H1 (cell line): ENCODE data around the gene ELMOD1. TPM values are rescaled to one million over a fixed set of nuclear protein-coding genes. Genes with fewer than 3 reads are reported as not detected.

ENCODE experiments used
- CTCF ChIA-PET: fragments of 300-600 bp; sonication (Branson Sonifier 250); formaldehyde crosslinking; loops from one replicate; lab custom pipeline; 2021; ENCODE audit not compliant: partially characterized antibody; lab: Charles Lee
- POLR2A ChIA-PET: fragments of 300-600 bp; sonication (Branson Sonifier 250); formaldehyde crosslinking; loops from one replicate; lab custom pipeline; 2021; ENCODE audit warnings: inconsistent platforms; ENCODE audit not compliant: partially characterized antibody; lab: Charles Lee
- DNase-seq, 2 experiments: peaks; one replicate each; pipeline versions ENCODE4 v3.0.0 to v3.0.0-alpha.2; 2010 to 2022; ENCODE audit warnings: low spot score in 2 of 2, low read depth in 1 of 2, mixed read lengths in 1 of 2
- FAIRE-seq: peaks from 2 replicates; lab custom pipeline; 2011; peaks lifted over from hg19 to GRCh38; lab: Jason Lieb, UNC
- H2AFZ ChIP-seq: 2 replicates; pipeline ENCODE4 v1.8.1; 2012; ENCODE audit warnings: low read length, inconsistent platforms
- H2AK5ac ChIP-seq: 2 replicates; pipeline ENCODE4 v1.6.1; 2013; ENCODE audit warnings: low read depth, low read length
- H2BK120ac ChIP-seq: replicated peaks from 2 replicates; pipeline ENCODE3; 2013; ENCODE audit warnings: low read depth, low read length, inconsistent platforms
- H2BK12ac ChIP-seq: 2 replicates; pipeline ENCODE4 v1.6.1; 2013; ENCODE audit warnings: low read depth, low read length
- H2BK15ac ChIP-seq: 2 replicates; pipeline ENCODE4 v1.6.1; 2013; ENCODE audit warnings: low read length
- H2BK20ac ChIP-seq: 2 replicates; pipeline ENCODE4 v1.6.1; 2013; ENCODE audit warnings: low read length
- H2BK5ac ChIP-seq: 2 replicates; pipeline ENCODE4 v1.6.1; 2013; ENCODE audit warnings: low read depth, low read length
- H3K14ac ChIP-seq: 2 replicates; pipeline ENCODE4 v1.6.1; 2013; ENCODE audit warnings: inconsistent platforms; ENCODE audit not compliant: insufficient read length
- H3K18ac ChIP-seq: 2 replicates; pipeline ENCODE4 v1.6.1; 2013; ENCODE audit warnings: low read length; ENCODE audit errors: extremely low read depth
- H3K23ac ChIP-seq: 2 replicates; pipeline ENCODE4 v1.6.1; 2013; ENCODE audit warnings: inconsistent platforms; ENCODE audit not compliant: insufficient read length
- H3K23me2 ChIP-seq: 2 replicates; pipeline ENCODE4 v1.6.1; 2013; ENCODE audit warnings: low read depth, low read length
- H3K27ac ChIP-seq: 2 replicates; pipeline ENCODE4 v1.6.1; 2011; ENCODE audit warnings: low read depth, low read length, inconsistent platforms
- H3K27me3 ChIP-seq, 4 experiments: replicated peaks in 1 of 4; 1 replicate in 1 of 4; 2 replicates in 3 of 4; pipeline versions ENCODE4 v1.6.1 to v1.8.1; 2011 to 2013; ENCODE audit warnings: low read length in 3 of 4, mild to moderate bottlenecking in 3 of 4, inconsistent platforms in 2 of 4, mixed read lengths in 2 of 4, moderate library complexity in 1 of 4; ENCODE audit not compliant: control insufficient read depth in 3 of 4, insufficient read depth in 3 of 4; ENCODE audit errors: extremely low read depth in 1 of 4
- H3K36me3 ChIP-seq, 4 experiments: 2 replicates each; pipeline versions ENCODE4 v1.6.1 to v1.8.1; 2011 to 2013; ENCODE audit warnings: mild to moderate bottlenecking in 4 of 4, low read length in 3 of 4, moderate library complexity in 2 of 4, control low read depth in 1 of 4, inconsistent platforms in 1 of 4; ENCODE audit not compliant: insufficient read depth in 4 of 4, control insufficient read depth in 2 of 4
- H3K4ac ChIP-seq: replicated peaks from 2 replicates; pipeline ENCODE3; 2013; ENCODE audit warnings: low read length, low read depth, mixed read lengths, inconsistent platforms; ENCODE audit not compliant: insufficient read length
- H3K4me1 ChIP-seq, 4 experiments: replicated peaks in 1 of 4; 1 replicate in 1 of 4; 2 replicates in 3 of 4; pipeline versions ENCODE4 v1.6.1 to v1.8.1; 2011 to 2013; ENCODE audit warnings: low read length in 3 of 4, inconsistent platforms in 2 of 4, mixed read lengths in 1 of 4; ENCODE audit not compliant: insufficient read depth in 4 of 4, control insufficient read depth in 3 of 4
- H3K4me2 ChIP-seq, 2 experiments: 2 replicates each; pipeline versions ENCODE4 v1.6.1 to v1.8.1; 2011 to 2013; ENCODE audit warnings: low read depth in 2 of 2, low read length in 2 of 2, control low read depth in 1 of 2, inconsistent platforms in 1 of 2, mild to moderate bottlenecking in 1 of 2; ENCODE audit not compliant: insufficient read depth in 1 of 2
- H3K4me3 ChIP-seq, 4 experiments: fragments of 200-600, 300-600 bp in 1 of 4; sonication (generic), shearing (Covaris generic), sonication (Bioruptor Twin) in 1 of 4; 2 replicates each; pipeline versions ENCODE4 v1.5.1 to v1.8.1; 2011 to 2016; ENCODE audit warnings: low read length in 4 of 4, low read depth in 3 of 4, control low read depth in 2 of 4, inconsistent platforms in 2 of 4, mild to moderate bottlenecking in 2 of 4, mixed read lengths in 1 of 4, moderate library complexity in 1 of 4; ENCODE audit not compliant: insufficient read depth in 2 of 4; ENCODE audit errors: extremely low read depth in 1 of 4
- H3K56ac ChIP-seq: replicated peaks from 2 replicates; pipeline ENCODE3; 2013; ENCODE audit warnings: low read depth, mild to moderate bottlenecking, mixed read lengths, low read length, inconsistent platforms; ENCODE audit not compliant: insufficient read length
- H3K79me1 ChIP-seq: 2 replicates; pipeline ENCODE4 v1.6.1; 2013; ENCODE audit warnings: low read depth, low read length, control low read depth
- H3K79me2 ChIP-seq, 2 experiments: 2 replicates each; pipeline versions ENCODE4 v1.6.1 to v1.8.1; 2012 to 2013; ENCODE audit warnings: low read length in 2 of 2, mild to moderate bottlenecking in 2 of 2, inconsistent platforms in 1 of 2; ENCODE audit not compliant: insufficient read depth in 2 of 2, control insufficient read depth in 1 of 2
- H3K9ac ChIP-seq, 4 experiments: replicated peaks in 1 of 4; 1 replicate in 1 of 4; 2 replicates in 3 of 4; pipeline versions ENCODE4 v1.6.1 to v1.8.1; 2011 to 2013; ENCODE audit warnings: low read depth in 3 of 4, low read length in 3 of 4, control low read depth in 2 of 4, mild to moderate bottlenecking in 2 of 4, moderate library complexity in 2 of 4, inconsistent platforms in 1 of 4; ENCODE audit errors: extremely low read depth in 1 of 4
- H3K9me3 ChIP-seq, 2 experiments: 2 replicates each; pipeline versions ENCODE4 v1.6.1 to v1.8.1; 2012 to 2013; ENCODE audit warnings: mild to moderate bottlenecking in 2 of 2, moderate library complexity in 2 of 2, control low read depth in 1 of 2, inconsistent platforms in 1 of 2, low read depth in 1 of 2, low read length in 1 of 2, mixed read lengths in 1 of 2; ENCODE audit not compliant: insufficient read depth in 2 of 2
- H4K20me1 ChIP-seq, 2 experiments: replicated peaks in 1 of 2; 2 replicates each; pipeline versions ENCODE3 to v1.8.1; 2011 to 2013; ENCODE audit warnings: inconsistent platforms in 2 of 2, low read length in 2 of 2, mild to moderate bottlenecking in 1 of 2; ENCODE audit not compliant: insufficient read depth in 2 of 2, control insufficient read depth in 1 of 2
- H4K5ac ChIP-seq: 2 replicates; pipeline ENCODE4 v1.6.1; 2013; ENCODE audit warnings: low read length, low read depth, mixed read lengths, inconsistent platforms; ENCODE audit not compliant: insufficient read length
- H4K8ac ChIP-seq: 2 replicates; pipeline ENCODE4 v1.8.0; 2013; ENCODE audit warnings: mild to moderate bottlenecking, moderate library complexity, low read length, inconsistent platforms; ENCODE audit not compliant: insufficient read depth; ENCODE audit errors: extremely low read depth
- H4K91ac ChIP-seq: replicated peaks from 2 replicates; pipeline ENCODE3; 2013; ENCODE audit warnings: low read length, mixed read lengths, inconsistent platforms; ENCODE audit not compliant: insufficient read length
- KDM4A ChIP-seq: IDR thresholded peaks from one replicate; pipeline ENCODE4 v1.7.1; 2012; ENCODE audit warnings: low read depth, mild to moderate bottlenecking, moderate library complexity, low read length, inconsistent platforms; ENCODE audit not compliant: severe bottlenecking
- WGBS, 2 experiments: shearing (Covaris generic) in 1 of 2; methylation state at CpG; one replicate each; pipeline versions ENCODE4 v1.1.6 to v1.1.7; 2013 to 2015; ENCODE audit warnings: low lambda C conversion rate in 2 of 2, mixed read lengths in 2 of 2, inconsistent platforms in 1 of 2, low coverage in 1 of 2, missing lambda C conversion rate in 1 of 2; ENCODE audit not compliant: insufficient replicate concordance in 2 of 2, insufficient coverage in 1 of 2, insufficient read length in 1 of 2; ENCODE audit errors: extremely low coverage in 1 of 2, missing lambda C conversion rate in 1 of 2; 5-methylcytosine and 5-hydroxymethylcytosine counted together
- polyA plus RNA-seq, 7 experiments: library from polyadenylated mRNA; depleted of rRNA in 3 of 7; stranded (reverse) in 5 of 7; unstranded in 2 of 7; fragments of >200 nt in 5 of 7; fragments of 200-250 nt in 2 of 7; gene quantifications; 1 replicate in 5 of 7; 2 replicates in 1 of 7; 4 replicates in 1 of 7; pipeline versions ENCODE4 v1.2.1 to v1.2.3, GENCODE V29; 2011 to 2013; ENCODE audit warnings: missing spikeins in 2 of 7, mixed read lengths in 2 of 7
- total RNA-seq: library from RNA; stranded (reverse); fragmentation: NEBNext Ultra II Directional; extraction: Animal tissue kit (Norgen Biotek cat#: 25700); gene quantifications from 2 replicates; pipeline ENCODE4 v1.2.1, GENCODE V29; 2021

The ELMOD1 gene
- total and polyA plus RNA-seq, 2 of the 8 experiments (the other 6 are each of a cell fraction or from before 2014, with no cell fraction given), result 0.47 to 1.6 TPM

DNA sequence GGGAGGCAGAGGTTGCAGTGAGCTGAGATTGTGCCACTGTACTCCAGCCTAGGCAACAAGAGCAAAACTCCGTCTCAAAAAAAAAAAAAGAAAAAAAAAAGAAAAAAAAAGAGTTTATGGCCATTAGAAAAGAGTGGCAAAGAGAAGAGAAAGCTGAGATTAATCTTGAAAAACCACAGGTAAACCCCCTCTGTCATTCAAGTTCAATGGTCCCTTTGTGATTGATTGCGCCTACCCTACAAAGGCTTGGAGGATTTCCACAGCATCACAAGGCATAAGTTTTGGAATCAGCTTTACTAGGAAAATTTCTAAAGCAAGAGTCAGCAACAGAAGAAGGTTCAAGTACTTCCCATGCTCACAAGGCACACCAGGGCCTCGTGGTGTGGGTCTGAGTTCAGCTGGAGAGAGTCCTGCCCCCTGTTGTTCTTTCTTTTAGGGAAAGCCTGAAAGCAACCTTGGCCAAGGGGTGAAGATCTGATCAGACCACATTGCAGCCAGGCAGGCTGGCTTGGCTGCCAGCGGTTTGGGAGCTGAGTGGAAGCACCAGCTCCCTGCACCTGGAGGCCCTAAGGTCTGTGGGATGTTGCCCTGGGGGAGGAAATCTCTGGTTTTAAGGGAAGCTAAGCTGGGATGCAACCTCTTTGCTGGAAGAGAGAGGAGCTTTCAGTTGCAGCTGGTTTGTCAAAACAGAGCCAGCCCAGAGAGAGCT lies 79.1 kb downstream of the ELMOD1 start:
- no peaks in the 10 kb centered on the region for H3K36me3 ChIP-seq
- no peaks in the 10 kb centered on the region for H3K9me3 ChIP-seq
- FAIRE-seq (no peak), DNase-seq (no peak)
- peak overlapping the region; percentile 84; the same call in 1 of the 2 replicates for H4K8ac ChIP-seq
- ChIA-PET POLR2A (no interaction called here), CTCF (interaction anchor here (0.8 to 7.5 kb wide), 12 partner anchors 9 to 177 kb away, joined by 3 to 149 read pairs (median 4); no protein-coding TSS in a partner anchor)
- no peak overlapping the region for H2BK120ac ChIP-seq
- H3K79me1 ChIP-seq, result no peaks in the 10 kb centered on the region
- H3K23ac ChIP-seq, result no peak overlapping the region
- H3K18ac ChIP-seq, result no peak overlapping the region
- H2AFZ ChIP-seq, result peak overlapping the region; percentile 28
- no peak overlapping the region for H3K4me3 ChIP-seq
- H2BK5ac ChIP-seq, result no peak overlapping the region
- H3K27ac ChIP-seq, result no peak overlapping the region
- no peaks in the 10 kb centered on the region for H3K23me2 ChIP-seq
- H3K14ac ChIP-seq, result no peak overlapping the region
- no peak overlapping the region for H2BK20ac ChIP-seq
- no peak overlapping the region for H3K4ac ChIP-seq
- WGBS, 2 experiments, result 63% methylated on average over 3 of the region's 4 CpGs; no CpG with 5 or more reads in 1 of the 2 experiments
- no peak overlapping the region; a peak in 1 of 4 replicates for H3K4me2 ChIP-seq
- no peak overlapping the region for H2BK15ac ChIP-seq
- H4K20me1 ChIP-seq, result no peaks in the 10 kb centered on the region
- H2BK12ac ChIP-seq, result no peak overlapping the region
- no peak overlapping the region for H4K5ac ChIP-seq
- peaks cover 3 to 13% (median 6%) of the 10 kb centered on the region in 4 experiments; a peak in 4 of 7 replicates for H3K4me1 ChIP-seq
- H4K91ac ChIP-seq, result peak overlapping the region; percentile 51
- H3K56ac ChIP-seq, result no peak overlapping the region
- no peak overlapping the region for H2AK5ac ChIP-seq
- H3K9ac ChIP-seq, result no peak overlapping the region
- H3K79me2 ChIP-seq, result no peaks in the 10 kb centered on the region
- H3K27me3 ChIP-seq, result no peaks in the 10 kb centered on the region
- TF ChIP-seq KDM4A, result no peak
